ENCODE results near the gene CYSTM1.

The CYSTM1 gene

GRCh38 chr5:140142246-140142645 lies 32.7 kb upstream of the CYSTM1 start:
- DNase-seq (ENCODE audit: low read depth), result no peak

GRCh38 chr5:140142856-140143255 lies 32.1 kb upstream of the CYSTM1 start:
- no peak for DNase-seq (ENCODE audit: low read depth)
- no peak for TF ChIP-seq CTCF (conservative IDR thresholded peaks at IDR 0.05; ENCODE audit: control insufficient read depth, insufficient read depth, low read depth, low read length)
- H3K4me3 ChIP-seq (ENCODE audit: control insufficient read depth, low read depth, low read length), result no peak overlapping the region

More at GRCh38 chr5:140142246-140142645, 32.7 kb upstream of the CYSTM1 start:
- H3K4me3 ChIP-seq (ENCODE audit: control insufficient read depth, low read depth, low read length), result no peak overlapping the region
- TF ChIP-seq CTCF (conservative IDR thresholded peaks at IDR 0.05; ENCODE audit: control insufficient read depth, insufficient read depth, low read depth, low read length), result no peak

- H3K4me3 ChIP-seq (ENCODE audit: control insufficient read depth, low read depth, low read length), result no peak overlapping the region
- DNase-seq (ENCODE audit: low read depth), result no peak
- no peak for TF ChIP-seq CTCF (conservative IDR thresholded peaks at IDR 0.05; ENCODE audit: control insufficient read depth, insufficient read depth, low read depth, low read length)
Observed at GRCh38 chr5:140143521-140144258, 31.3 kb upstream of the CYSTM1 start.

- no peak for DNase-seq (ENCODE audit: low read depth)
- no peak overlapping the region for H3K4me3 ChIP-seq (ENCODE audit: control insufficient read depth, low read depth, low read length)
- TF ChIP-seq CTCF (conservative IDR thresholded peaks at IDR 0.05; ENCODE audit: control insufficient read depth, insufficient read depth, low read depth, low read length), result no peak
Observed at GRCh38 chr5:140145256-140145655, 29.7 kb upstream of the CYSTM1 start.

GRCh38 chr5:140145818-140146522 lies 29.0 kb upstream of the CYSTM1 start:
- peak overlapping the region; percentile 35 for H3K4me3 ChIP-seq (ENCODE audit: control insufficient read depth, low read depth, low read length)
- DNase-seq (ENCODE audit: low read depth), result peak; percentile 56
- no peak for TF ChIP-seq CTCF (conservative IDR thresholded peaks at IDR 0.05; ENCODE audit: control insufficient read depth, insufficient read depth, low read depth, low read length)

- no peak for DNase-seq (ENCODE audit: low read depth)
- TF ChIP-seq CTCF (conservative IDR thresholded peaks at IDR 0.05; ENCODE audit: control insufficient read depth, insufficient read depth, low read depth, low read length), result no peak
- no peak overlapping the region for H3K4me3 ChIP-seq (ENCODE audit: control insufficient read depth, low read depth, low read length)
Observed at GRCh38 chr5:140146523-140146842, 28.5 kb upstream of the CYSTM1 start.
